ENCODE results near the gene WAPL.

Gene WAPL

DNA sequence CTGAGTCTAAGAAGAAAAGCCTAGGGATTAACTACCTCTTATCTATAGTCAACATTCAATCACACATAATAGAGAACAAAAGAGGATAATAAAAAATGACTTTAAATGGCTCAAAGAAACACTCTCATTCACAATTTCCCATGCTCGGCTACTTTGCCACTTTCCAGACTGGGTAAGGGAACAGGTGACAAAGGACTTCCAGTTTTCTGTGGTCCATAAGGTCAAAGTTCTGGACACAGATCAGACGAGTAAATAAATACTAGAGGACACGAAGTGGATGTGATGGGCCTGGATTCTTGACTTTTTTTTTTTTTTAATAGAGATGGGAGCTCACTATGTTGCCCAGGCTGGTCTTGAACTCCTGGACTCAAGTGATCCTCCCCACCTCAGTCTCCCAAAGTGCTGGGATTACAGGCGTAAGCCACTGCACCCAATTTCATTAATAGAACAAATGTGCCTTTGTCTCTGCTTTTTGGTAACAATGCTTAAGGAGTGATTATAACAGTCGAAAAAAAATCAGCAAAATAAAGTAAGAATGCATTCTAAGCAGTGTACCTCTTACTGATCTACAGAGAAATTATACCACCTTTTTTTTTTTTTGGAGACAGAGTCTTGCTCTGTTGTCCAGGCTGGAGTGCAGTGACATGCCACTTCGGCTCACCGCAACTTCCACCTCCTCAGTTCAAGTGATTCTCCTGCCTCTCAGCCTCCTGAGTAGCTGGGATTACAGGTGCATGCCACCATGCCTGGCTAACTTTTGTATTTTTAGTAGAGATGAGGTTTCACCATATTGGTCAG lies 70.6 kb downstream of the WAPL start:
- DNase-seq: no peak

DNA sequence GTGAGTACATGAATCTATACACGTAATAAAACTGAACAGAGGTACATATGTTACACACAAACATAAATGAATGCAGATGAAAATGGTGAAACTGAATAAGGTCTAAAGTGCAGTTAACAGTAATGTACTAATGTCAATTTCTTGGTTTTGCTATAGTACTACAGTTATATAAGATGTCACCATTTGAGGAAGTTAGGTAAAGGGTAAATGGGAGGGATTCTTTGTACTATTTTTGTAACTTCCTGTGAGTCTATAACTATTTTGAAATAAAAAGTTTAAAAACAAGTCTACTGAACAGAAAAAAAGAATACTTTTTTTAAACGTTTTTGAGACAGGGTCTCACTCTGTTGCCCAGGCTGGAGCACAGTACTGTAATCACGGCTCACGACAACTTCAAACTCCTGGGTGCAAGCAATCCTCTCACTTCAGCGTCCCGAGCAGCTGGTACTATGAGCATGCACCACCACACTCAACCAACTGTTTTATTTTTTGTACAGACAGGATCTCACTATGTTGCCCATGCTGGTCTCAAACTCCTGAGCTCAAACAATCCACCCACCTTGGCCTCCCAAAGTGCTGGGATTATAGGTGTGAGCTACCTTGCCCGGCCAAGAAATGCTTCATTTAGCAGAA lies 71.5 kb downstream of the WAPL start:
- peak in 1 of 2 donors; percentile 31 for DNase-seq

DNA sequence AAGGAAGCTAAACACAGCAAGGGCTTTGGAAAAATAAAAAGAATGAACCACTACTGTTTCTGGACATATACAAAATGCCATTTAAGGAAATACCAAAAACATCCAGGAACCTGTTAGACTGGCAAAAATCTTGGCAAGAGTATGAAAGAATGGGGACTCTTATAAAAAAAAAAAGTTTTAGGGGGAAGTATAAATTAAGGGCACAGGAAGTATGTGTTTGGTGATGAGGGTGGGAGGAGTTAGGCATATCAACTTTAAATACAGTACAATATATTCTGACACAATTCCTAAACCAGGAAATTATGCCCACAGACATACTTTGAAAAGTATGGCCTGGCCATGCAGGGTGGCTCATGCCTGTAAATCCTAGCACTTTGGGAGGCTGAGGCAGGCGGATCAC lies 74.2 kb downstream of the WAPL start:
- DNase-seq: no peak

DNA sequence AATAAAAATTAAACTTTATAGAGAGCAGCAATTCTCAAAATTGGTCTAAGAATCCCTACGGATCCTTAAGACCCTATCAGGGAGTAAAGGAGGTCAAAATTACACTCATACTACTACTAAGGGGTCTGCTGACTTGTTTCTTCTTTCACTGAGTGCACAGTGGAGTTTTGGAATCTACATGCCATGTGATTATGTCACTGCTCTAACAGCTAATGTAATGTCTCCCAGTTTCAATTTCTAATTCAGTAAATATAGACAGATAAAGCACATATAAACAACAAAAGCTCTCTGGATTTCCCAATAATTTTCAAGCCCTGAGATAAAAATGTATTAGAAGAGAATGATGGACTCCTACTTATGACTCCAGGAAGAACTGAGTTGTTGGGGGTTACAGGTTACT lies 74.6 kb downstream of the WAPL start:
- no peak for DNase-seq

DNA sequence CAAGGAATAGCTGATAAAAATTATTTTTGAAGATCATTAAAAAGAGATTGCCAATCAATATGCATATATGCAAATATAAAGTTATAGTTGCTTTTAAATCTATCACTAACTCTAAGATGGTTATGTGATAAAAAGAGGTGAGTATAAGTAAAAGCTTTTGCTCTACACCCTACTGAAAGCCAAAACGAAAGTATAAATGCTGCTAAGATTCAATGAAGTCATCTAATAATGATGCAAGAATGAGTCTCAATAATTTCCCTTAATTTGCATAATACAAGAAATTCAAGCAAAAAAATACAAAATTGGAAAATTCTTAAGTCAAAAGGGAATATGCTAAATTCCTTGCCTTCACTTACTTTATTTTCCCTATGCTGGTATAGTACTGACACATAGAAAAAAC lies 75.2 kb downstream of the WAPL start:
- DNase-seq: no peak

DNA sequence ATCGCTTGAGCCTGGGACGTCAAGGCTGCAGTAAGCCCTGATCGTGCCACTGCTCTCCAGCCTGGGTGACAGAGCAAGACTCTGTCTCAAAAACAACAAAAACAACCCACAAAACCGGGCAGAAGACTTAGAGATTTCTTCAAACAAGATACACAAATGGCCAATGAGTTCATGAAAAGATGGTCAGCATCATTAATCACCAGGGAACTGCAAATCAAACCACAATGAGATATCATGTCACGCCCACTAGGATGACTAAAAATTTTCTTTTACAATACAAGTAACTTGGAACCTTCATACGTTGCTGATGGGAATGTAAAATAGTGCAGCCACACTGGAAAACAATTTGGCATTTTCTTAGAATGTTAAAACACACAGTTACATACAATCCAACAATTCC lies 77.7 kb downstream of the WAPL start:
- DNase-seq: no peak

DNA sequence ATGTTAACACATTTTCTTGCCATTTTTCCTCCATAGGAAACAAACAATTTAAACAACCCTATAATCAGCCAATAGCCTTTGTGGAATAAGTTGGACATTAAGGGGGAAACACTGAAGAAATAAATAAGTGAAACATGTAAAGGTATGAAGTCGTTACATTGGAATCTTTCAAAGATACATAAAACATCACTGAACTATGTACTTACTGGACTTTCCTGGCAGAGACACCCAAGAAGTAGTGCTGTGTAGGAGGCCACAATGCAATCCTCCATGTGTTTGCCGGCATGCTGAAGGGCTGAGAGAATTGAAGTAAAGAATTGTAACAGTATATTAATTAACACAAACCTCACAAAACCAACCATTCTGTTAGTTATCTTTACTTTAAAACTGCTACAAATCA lies 78.5 kb downstream of the WAPL start:
- no peak for DNase-seq

DNA sequence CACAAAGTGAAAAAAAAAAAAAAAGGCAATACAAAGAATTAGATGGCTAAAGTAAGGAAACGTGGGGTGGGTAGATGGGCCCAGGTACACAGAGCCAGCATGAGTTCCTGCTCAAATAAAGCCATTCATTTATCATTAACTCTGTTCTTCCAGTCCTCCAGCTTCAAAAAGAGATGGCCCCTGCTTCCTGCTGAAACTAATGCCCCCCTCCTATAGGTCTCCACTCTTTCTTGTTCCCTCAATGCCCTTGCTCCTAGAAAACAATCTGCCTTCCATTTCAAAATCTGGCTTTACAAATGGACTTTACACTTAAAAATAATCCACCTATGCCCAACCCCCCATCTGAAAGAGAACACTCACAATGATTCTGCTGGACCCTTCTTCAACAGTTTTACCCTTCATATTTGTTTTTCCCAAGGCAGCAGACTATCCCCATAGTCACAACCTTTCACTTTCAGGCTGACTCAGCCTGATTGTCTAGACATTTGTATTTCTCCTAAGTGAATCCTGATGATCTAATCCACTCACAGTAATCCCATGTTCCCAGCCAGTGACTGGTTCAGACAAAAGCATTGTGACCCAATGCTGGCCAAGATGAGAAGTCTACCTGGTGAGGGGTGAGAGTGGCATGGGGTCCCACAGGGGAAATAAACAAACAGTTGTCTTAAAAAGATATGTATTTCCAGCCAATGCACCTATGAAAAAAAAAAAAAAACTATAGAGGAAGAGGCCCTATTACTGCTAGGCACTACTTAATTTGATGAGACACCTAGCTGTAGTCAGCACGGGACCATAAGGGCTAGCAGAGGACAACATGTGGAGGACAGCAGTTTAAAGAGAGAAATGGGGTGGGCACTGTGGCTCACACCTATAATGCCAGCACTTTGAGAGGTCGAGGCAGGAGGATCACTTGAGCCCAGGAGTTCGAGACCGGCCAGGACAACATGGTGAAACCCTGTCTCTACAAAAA lies 80.4 kb downstream of the WAPL start:
- DNase-seq: no peak

DNA sequence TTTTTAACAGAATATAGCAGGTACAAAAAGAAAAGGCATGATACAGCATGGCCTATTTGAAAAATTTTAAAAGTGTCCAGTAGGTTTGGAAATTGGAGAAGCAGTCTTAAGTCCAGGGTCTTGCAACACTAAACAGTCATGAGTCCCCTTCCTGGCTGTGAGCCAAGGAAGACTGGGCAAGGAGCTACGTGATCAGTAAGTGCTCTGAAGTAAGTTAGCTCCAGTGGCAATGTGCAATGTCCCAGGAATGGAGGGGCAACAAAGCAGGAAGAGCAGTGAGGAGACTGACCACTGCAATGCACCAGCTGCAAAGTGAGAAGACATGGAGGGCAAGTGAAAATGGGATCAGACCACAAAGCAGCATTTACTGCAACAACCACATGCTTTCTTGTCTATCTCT lies 82.0 kb downstream of the WAPL start:
- peak in 1 of 2 donors; percentile 17 for DNase-seq

DNA sequence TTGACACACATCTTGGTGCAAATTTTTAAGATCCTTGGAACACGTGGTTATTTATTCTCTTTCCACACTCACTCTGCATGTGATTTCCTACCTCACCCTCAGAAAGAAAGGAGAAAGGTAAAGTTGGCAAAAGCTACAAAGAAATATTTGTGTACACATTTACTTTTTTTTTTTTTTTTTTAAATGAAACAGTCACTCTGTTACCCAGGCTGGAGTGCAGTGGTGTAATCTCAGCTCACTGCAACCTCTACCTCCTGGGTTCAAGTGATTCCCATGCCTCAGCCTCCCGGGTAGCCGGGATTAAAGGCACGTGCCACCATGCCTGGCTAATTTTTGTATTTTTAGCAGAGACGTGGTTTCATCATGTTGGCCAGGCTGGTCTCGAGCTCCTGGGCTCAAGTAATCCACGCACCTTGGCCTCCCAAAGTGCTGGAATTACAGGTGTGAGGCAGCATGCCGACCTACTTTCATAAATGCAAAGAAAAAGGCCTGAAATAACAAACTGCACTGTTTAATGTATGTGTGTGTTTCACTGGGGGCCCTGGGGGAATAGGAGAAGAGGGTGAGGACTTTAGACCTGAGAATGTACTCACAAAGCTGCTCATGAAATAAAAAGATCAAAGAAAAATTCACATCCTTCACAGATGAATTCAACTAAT lies 83.4 kb downstream of the WAPL start:
- no peak for DNase-seq

DNA sequence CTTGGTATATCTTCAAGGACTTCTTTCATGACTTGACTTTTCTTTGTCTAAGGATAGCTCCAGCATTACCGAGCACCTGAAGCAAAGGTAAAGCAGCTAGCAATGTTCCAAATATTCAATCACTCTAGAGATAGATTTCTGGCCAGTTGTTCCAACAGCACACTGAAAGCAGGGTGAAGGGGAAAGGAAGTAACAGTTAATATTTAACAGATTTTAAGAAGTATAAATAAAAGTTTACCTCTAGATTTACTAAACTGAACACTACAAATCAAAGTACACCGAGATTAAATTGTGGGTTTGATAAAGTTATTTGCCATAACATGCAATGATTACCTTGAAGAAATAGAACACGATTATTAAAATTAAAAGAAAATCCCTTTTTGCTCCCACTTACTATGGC lies 84.1 kb downstream of the WAPL start:
- no peak for DNase-seq

DNA sequence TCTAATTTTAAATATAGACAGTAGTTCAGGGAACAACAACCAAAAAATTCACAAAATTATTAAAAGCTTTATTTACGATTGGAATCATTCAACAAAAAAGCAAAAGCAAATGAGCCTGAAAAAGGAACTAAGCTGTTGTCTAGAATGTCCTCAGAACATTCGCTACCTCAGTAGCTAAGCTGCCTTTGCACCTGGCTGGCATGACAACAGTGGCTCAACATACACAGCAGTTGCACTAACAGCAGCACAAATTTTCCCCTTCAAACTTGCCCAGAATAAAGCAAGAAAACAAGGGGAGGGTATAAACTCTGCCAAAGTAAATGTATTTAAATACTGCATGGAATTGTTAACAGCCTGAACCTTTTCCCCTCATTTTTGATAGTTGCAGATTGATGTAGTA lies 84.6 kb downstream of the WAPL start:
- no peak for DNase-seq

DNA sequence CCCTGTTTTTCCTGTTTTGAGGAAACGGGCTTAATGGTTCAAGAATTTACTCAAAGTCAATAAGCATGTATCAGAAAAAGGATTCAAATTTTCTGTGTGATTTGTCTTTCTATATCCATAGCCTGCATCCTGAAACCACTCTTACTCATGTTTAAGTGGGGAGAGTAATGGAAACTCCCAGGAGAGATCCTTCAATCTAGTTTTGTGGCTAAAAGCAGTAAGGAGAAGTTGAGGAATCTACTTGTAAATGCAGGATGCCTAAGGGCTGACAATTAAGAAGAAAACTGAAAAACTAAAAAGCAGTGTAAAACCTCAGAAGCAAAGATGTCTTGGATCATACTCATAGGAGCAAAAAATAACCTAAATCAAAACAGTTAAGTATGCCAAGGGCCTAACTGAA lies 86.9 kb downstream of the WAPL start:
- DNase-seq: no peak

DNA sequence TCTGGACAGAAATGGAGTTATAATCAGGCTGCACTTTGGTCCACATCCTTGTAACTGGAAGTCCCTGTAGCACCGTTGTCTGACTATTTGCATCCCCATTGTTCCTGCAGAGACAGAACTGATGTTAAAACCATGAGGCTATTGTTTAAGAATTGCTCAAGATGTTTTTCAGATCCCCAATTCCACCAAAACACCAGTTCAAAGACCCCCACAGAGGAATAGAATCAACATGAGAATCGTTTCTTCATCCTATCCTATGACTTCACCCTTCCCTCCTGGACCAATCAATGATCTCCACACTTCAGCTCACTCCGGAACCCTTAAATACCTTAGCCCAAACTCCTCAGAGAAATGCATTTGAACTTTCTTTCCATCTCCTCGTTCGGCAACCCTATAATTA lies 97.9 kb downstream of the WAPL start:
- DNase-seq: no peak

DNA sequence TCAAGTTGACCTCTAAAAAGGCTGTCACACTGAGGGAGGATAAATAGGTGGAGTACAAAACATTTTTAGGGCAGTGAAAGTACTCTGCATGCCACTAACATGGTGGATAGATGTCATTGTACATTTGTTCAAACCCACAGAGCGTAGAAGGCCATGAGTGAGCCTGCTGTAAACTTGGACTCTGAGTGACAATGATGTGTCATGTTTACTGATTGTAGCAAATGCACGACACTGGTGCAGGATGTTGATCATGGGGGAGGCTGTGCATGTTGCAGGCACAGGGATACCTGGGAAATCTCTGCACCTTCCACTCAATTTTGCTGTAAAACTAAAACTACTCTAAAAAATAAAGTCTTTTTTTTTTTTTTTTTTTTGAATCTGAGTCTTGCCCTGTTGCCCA lies 102.5 kb downstream of the WAPL start:
- DNase-seq: no peak

DNA sequence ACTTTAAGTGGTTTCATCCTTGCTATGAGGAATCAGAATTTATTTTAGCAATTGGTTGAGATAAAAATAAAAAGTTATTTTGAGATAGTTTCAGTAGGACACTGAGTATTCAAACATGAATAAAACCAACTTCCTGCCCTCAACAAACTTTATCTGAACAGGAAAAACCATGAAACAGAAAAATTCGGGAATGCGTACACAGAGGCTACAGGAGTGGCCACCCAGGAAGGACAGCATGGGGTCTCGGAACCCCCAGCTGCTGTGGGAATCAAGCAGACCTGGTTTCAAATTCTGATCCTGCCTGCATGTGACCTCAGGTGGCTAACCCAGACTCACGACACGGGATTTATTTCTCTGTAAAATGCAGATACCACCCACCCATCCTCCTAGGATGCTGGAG lies 106.0 kb downstream of the WAPL start:
- DNase-seq: no peak

DNA sequence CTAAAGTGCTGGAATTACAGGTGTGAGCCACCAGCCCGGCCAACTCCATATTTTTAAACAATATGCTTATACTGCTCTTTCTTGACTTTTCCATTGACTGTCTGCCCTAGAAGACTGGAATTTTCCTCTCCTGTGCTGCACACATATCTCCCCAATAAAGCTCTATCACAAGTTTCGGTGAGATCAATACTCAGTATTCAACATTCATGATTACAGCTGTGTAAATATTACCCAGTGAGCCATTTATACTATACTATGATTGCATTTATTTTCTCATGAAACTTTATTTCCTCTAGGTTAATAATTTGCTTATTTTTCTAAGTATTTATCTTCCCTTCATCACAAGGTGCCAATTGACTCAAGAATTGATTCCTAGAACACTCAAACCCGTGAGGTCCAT lies 106.5 kb downstream of the WAPL start:
- DNase-seq: no peak

DNA sequence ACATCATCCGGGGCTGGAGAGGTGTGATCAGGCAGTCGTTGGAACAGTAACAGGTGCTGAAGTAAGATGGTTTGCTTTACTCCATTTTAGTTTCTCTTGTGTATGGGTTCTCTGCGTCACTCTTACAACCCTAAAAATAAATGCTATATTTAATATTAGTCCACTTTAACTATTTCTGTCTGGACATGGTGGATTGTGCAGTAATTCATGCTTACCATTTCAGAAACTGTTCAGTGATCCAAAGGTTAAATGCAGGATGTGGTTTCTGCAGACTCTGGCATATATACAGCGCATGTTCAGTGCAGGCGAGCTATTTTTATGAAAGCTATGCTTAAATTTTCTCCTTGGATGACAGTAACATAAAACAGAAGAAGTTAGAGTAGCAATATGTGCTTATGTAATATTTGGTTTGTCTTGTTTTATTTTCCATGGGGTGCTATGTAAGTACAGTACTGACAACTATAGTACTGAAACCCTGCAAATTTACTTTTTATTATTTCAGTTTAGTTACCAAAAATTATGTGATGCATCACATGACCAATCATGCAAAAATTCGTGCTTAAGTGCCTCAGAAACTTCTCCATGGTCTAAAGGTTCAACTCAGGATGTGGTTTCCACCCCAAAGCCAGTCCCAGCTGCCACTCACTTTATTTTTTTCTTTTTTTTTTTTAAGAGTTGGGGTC lies 108.4 kb downstream of the WAPL start:
- peak in 1 of 2 donors; percentile 40 for DNase-seq

DNA sequence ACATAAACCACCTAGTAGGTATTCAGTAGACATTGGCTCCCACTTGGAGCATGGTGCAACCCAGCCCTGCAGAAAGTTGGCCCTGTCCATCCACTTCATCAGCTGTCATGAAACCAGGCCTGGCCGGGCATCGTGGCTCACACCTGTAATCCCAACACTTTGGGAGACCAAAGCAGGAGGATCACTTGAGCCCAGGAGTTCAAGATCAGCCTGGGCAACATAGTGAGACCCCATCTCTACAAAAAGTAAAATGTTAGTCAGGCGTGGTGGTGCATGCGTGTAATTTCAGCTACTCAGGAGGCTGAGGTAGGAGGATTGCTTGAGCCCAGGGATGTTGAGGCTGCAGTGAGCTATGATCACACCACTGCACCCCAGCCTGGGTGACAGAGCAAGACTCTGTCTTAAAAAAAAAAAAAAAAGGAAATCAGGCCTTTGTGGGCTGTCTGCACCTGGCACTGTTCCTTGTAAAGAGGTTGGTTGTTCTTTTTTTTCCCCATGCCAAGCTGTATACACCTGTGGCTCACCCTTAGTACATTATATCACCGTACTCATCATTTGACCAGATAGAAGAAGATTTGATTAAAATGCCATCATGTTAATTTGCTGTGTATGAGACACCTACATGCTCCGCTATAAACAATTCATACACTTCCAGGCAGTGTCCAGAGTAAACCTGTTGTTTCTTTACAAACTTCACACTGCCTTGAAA lies 109.6 kb downstream of the WAPL start:
- no peak for DNase-seq

DNA sequence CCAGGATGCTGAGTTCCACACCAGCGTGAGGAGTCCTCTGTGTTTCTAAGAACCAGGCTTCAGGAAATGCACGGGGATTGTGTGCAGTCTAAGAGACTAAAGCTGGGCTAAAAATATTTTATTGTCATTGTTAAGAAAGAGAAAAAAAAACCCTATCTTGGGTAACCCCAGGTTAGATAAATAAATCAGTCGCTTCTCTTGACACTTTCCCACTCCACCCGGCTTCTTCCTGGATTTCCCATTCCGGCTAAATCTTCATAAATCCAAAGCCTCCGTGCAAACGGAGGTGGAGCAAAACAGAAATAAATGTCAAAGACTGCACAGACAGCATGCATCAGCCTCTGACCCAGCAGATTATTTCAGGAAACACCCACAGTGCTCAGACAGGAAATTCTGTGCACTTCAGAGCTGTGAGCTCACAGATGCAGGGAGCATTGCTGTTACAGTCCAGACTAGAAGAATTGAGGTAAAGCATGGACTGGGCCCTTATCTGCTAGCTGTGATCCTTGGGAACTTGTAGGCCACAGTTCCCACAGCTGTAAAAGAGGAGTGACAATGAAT lies 110.2 kb downstream of the WAPL start:
- peak in 1 of 2 donors; percentile 65 for DNase-seq

DNA sequence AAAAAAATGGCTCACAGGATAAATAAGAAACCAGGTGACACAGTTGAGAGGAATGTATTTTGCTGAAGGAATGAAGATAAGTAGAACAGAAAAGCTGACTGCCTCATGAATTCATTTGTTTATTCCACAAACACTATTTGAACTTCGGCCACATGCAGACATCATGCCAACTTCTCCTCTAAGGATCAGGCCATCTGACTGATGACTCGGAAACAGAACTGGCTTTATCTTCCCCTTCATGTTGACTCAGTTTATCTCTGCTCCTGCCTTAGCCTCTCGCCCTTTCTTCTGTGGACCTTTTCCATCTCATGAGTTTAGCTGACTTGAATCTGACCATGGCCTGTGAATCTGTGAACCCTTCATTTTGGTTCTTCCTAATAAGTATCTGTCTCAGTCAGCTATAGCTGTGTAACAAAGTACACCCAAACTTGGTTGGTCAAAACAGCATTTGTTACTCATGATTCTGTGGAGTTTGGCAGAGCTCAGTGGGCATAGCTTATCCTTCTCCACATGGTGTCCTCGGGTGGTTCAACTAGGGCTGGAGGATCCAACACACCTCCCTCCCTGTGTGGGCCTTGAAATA lies 111.0 kb downstream of the WAPL start:
- no peak for DNase-seq
